H9 (cell line): ENCODE measurements around the gene ASMTL. TPM values are rescaled to one million over a fixed set of nuclear protein-coding genes. Genes with fewer than 3 reads are reported as not detected.
"Not testable (repeated sequence)": the region's sequence is repeated elsewhere in the genome, so short reads cannot be mapped to it uniquely, and the experiment has no call there.

ENCODE experiments used
- DNase-seq: peaks from one replicate; pipeline ENCODE4 v3.0.0-alpha.2; 2017
- H2AFZ ChIP-seq: one replicate; pipeline ENCODE4 v1.6.1; 2013; ENCODE audit warnings: mild to moderate bottlenecking, low read length, control low read depth, moderate library complexity
- H2AK5ac ChIP-seq: 2 replicates; pipeline ENCODE4 v1.6.1; 2013; ENCODE audit warnings: low read length, control low read depth, mixed read lengths; ENCODE audit not compliant: insufficient read length
- H2BK120ac ChIP-seq: one replicate; pipeline ENCODE4 v1.6.1; 2013; ENCODE audit warnings: low read depth, mild to moderate bottlenecking, low read length, control low read depth, inconsistent platforms; ENCODE audit not compliant: poor library complexity, severe bottlenecking
- H2BK12ac ChIP-seq: 2 replicates; pipeline ENCODE4 v1.6.1; 2013; ENCODE audit warnings: low read length, control low read depth, mixed read lengths, low read depth; ENCODE audit not compliant: insufficient read length
- H2BK15ac ChIP-seq: 2 replicates; pipeline ENCODE4 v1.6.1; 2013; ENCODE audit warnings: low read depth, low read length, control low read depth
- H2BK20ac ChIP-seq: one replicate; pipeline ENCODE4 v1.6.1; 2013; ENCODE audit warnings: low read depth, mild to moderate bottlenecking, low read length, control low read depth, inconsistent platforms; ENCODE audit not compliant: poor library complexity, severe bottlenecking
- H2BK5ac ChIP-seq: 2 replicates; pipeline ENCODE4 v1.6.1; 2013; ENCODE audit warnings: low read length, control low read depth, mixed read lengths; ENCODE audit not compliant: insufficient read length
- H3K14ac ChIP-seq: 2 replicates; pipeline ENCODE4 v1.6.1; 2013; ENCODE audit warnings: low read length, control low read depth; ENCODE audit not compliant: insufficient read depth
- H3K18ac ChIP-seq: 2 replicates; pipeline ENCODE4 v1.6.1; 2013; ENCODE audit warnings: low read depth, mild to moderate bottlenecking, mixed read lengths, low read length, control low read depth; ENCODE audit not compliant: insufficient read length
- H3K23ac ChIP-seq: 2 replicates; pipeline ENCODE4 v1.6.1; 2013; ENCODE audit warnings: low read length, control low read depth, mixed read lengths, low read depth; ENCODE audit not compliant: insufficient read length
- H3K23me2 ChIP-seq: 2 replicates; pipeline ENCODE4 v1.6.1; 2013; ENCODE audit warnings: low read depth, mild to moderate bottlenecking, mixed read lengths, low read length, control low read depth; ENCODE audit not compliant: insufficient read length, poor library complexity, severe bottlenecking
- H3K27ac ChIP-seq: 2 replicates; pipeline ENCODE4 v1.5.1; 2013; ENCODE audit warnings: low read length, control low read depth, mixed read lengths, low read depth; ENCODE audit not compliant: insufficient read length
- H3K27me3 ChIP-seq: 2 replicates; pipeline ENCODE4 v1.6.1; 2013; ENCODE audit warnings: low read length, control low read depth, inconsistent platforms; ENCODE audit not compliant: insufficient read depth
- H3K4ac ChIP-seq: 2 replicates; pipeline ENCODE4 v1.6.1; 2013; ENCODE audit warnings: low read depth, mild to moderate bottlenecking, control low read depth, inconsistent platforms, low read length, moderate library complexity
- H3K4me1 ChIP-seq: 2 replicates; pipeline ENCODE4 v1.6.1; 2013; ENCODE audit warnings: low read length, control low read depth, inconsistent platforms; ENCODE audit not compliant: insufficient read depth
- H3K4me2 ChIP-seq: 2 replicates; pipeline ENCODE4 v1.6.1; 2013; ENCODE audit warnings: low read length, control low read depth, mixed read lengths; ENCODE audit not compliant: insufficient read length, insufficient read depth
- H3K56ac ChIP-seq: 2 replicates; pipeline ENCODE4 v1.6.1; 2013; ENCODE audit warnings: low read depth, mild to moderate bottlenecking, mixed read lengths, low read length, control low read depth; ENCODE audit not compliant: insufficient read length
- H3K79me1 ChIP-seq: 2 replicates; pipeline ENCODE4 v1.6.1; 2013; ENCODE audit warnings: low read depth, mild to moderate bottlenecking, moderate library complexity, low read length, control low read depth, inconsistent platforms; ENCODE audit not compliant: insufficient read depth, poor library complexity, severe bottlenecking
- H3K79me2 ChIP-seq: 2 replicates; pipeline ENCODE4 v1.6.1; 2013; ENCODE audit warnings: low read length, control low read depth, inconsistent platforms; ENCODE audit not compliant: insufficient read depth
- H3K9ac ChIP-seq: 2 replicates; pipeline ENCODE4 v1.6.1; 2013; ENCODE audit warnings: low read length, control low read depth, mixed read lengths; ENCODE audit not compliant: insufficient read length; ENCODE audit errors: extremely low read depth
- H3K9me3 ChIP-seq: one replicate; pipeline ENCODE4 v1.6.1; 2013; ENCODE audit warnings: low read depth, low read length, inconsistent platforms; ENCODE audit not compliant: control insufficient read depth
- H3T11ph ChIP-seq: one replicate; pipeline ENCODE4 v1.6.1; 2013; ENCODE audit warnings: mild to moderate bottlenecking, low read length, control low read depth, inconsistent platforms
- H4K20me1 ChIP-seq: one replicate; pipeline ENCODE4 v1.6.1; 2013; ENCODE audit not compliant: control insufficient read depth, insufficient read length, insufficient read depth
- H4K5ac ChIP-seq: 2 replicates; pipeline ENCODE4 v1.6.1; 2013; ENCODE audit warnings: low read depth, mild to moderate bottlenecking, mixed read lengths, low read length, control low read depth; ENCODE audit not compliant: insufficient read length
- H4K8ac ChIP-seq: replicated peaks from 2 replicates; pipeline ENCODE4 v1.6.1; 2013; ENCODE audit warnings: low read length, control low read depth, mixed read lengths, low read depth; ENCODE audit not compliant: insufficient read length
- H4K91ac ChIP-seq: 2 replicates; pipeline ENCODE4 v1.6.1; 2013; ENCODE audit warnings: low read depth, mild to moderate bottlenecking, moderate library complexity, mixed read lengths, low read length, control low read depth; ENCODE audit not compliant: insufficient read length
- H3K27ac Mint-ChIP-seq, 3 experiments: 2 replicates in 2 of 3; 3 replicates in 1 of 3; pipeline ENCODE4 v1.8.0; 2020 to 2021; ENCODE audit warnings: mixed read lengths in 3 of 3, mild to moderate bottlenecking in 1 of 3, moderate library complexity in 1 of 3
- H3K27me3 Mint-ChIP-seq: 2 replicates; pipeline ENCODE4 v1.8.0; 2021; ENCODE audit warnings: low read depth, mild to moderate bottlenecking, moderate library complexity, mixed read lengths
- H3K36me3 Mint-ChIP-seq, 3 experiments: 2 replicates in 2 of 3; 3 replicates in 1 of 3; pipeline ENCODE4 v1.8.0; 2020 to 2021; ENCODE audit warnings: low read depth in 3 of 3, mixed read lengths in 3 of 3; ENCODE audit not compliant: insufficient read depth in 1 of 3
- H3K4me1 Mint-ChIP-seq, 2 experiments: 2 replicates each; pipeline ENCODE4 v1.8.0; 2020; ENCODE audit warnings: mixed read lengths in 2 of 2
- H3K4me3 Mint-ChIP-seq, 2 experiments: 2 replicates in 1 of 2; 3 replicates in 1 of 2; pipeline ENCODE4 v1.8.0; 2020 to 2021; ENCODE audit warnings: mild to moderate bottlenecking in 2 of 2, mixed read lengths in 2 of 2, moderate library complexity in 1 of 2
- H3K9me3 Mint-ChIP-seq, 2 experiments: 2 replicates in 1 of 2; 3 replicates in 1 of 2; pipeline ENCODE4 v1.8.0; 2020; ENCODE audit warnings: mild to moderate bottlenecking in 2 of 2, mixed read lengths in 2 of 2, moderate library complexity in 1 of 2
- WGBS: extraction: QIAGEN DNeasy Blood & Tissue Kit; methylation state at CpG from one replicate; pipeline ENCODE4 v1.1.7; 2013; ENCODE audit warnings: missing lambda C conversion rate, low lambda C conversion rate, mixed read lengths; ENCODE audit not compliant: insufficient read length; ENCODE audit errors: extremely low coverage; 5-methylcytosine and 5-hydroxymethylcytosine counted together
- total RNA-seq: library from RNA; stranded (reverse); gene quantifications from 2 replicates; pipeline ENCODE4 v1.2.1, GENCODE V29; 2021

Gene ASMTL
- total RNA-seq, 1 experiment from 2014 or later = 59.8 TPM

DNA sequence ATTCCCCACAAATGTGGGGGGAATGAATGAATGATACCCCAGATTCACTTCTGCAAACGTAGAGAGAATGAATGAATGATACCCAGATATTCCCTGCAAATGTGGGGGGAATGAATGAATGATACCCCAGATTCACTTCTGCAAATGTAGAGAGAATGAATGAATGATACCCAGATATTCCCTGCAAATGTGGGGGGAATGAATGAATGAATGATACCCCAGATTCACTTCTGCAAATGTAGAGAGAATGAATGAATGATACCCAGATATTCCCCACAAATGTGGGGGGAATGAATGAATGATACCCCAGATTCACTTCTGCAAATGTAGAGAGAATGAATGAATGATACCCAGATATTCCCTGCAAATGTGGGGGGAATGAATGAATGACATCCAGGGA is 38.0 kb upstream of the ASMTL start:
- H2BK12ac ChIP-seq, H4K20me1 ChIP-seq, H3K4me1 ChIP-seq, H3K14ac ChIP-seq, H2BK120ac ChIP-seq, H3K4me2 ChIP-seq, H3K79me2 ChIP-seq, H3K4me1 Mint-ChIP-seq, H4K91ac ChIP-seq, H2AK5ac ChIP-seq, H3T11ph ChIP-seq, H3K23ac ChIP-seq, H2AFZ ChIP-seq, H3K4me3 Mint-ChIP-seq, H2BK15ac ChIP-seq, H3K56ac ChIP-seq, H2BK5ac ChIP-seq, H3K9me3 ChIP-seq, H3K4ac ChIP-seq, H3K23me2 ChIP-seq, H3K27ac ChIP-seq, H3K79me1 ChIP-seq, H3K27ac Mint-ChIP-seq, H4K5ac ChIP-seq, DNase-seq, H2BK20ac ChIP-seq, H4K8ac ChIP-seq, H3K9ac ChIP-seq, H3K36me3 Mint-ChIP-seq, H3K27me3 ChIP-seq, H3K18ac ChIP-seq: not testable (repeated sequence)
- Mint-ChIP-seq H3K9me3 (peaks cover 25 to 26% of the 10 kb centered on the region in 2 experiments), H3K27me3 (peaks cover 11% of the 10 kb centered on the region)
- no CpG with 5 or more reads among the region's 1 CpG for WGBS

DNA sequence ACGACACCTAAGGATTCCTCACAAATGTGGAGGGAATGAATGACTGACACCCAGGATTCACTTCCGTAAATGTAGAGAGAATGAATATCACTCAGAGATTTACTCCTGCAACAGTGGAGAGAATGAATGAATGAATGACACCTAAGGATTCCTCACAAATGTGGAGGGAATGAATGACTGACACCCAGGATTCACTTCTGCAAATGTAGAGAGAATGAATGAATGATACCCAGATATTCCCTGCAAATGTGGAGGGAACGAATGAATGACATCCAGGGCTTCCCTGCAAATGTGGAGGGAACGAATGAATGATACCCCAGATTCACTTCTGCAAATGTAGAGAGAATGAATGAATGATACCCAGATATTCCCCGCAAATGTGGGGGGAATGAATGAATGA is 36.6 kb upstream of the ASMTL start:
- H2AFZ ChIP-seq, H2AK5ac ChIP-seq, H3K27ac Mint-ChIP-seq, H4K91ac ChIP-seq, H2BK15ac ChIP-seq, H3K79me2 ChIP-seq, H3K27me3 ChIP-seq, H3K79me1 ChIP-seq, H3K4me1 Mint-ChIP-seq, H3K18ac ChIP-seq, H3K23me2 ChIP-seq, H3K23ac ChIP-seq, H3K14ac ChIP-seq, H4K8ac ChIP-seq, H4K5ac ChIP-seq, DNase-seq, H2BK12ac ChIP-seq, H3K27ac ChIP-seq, H3K4me3 Mint-ChIP-seq, H2BK20ac ChIP-seq, H3K4me1 ChIP-seq, H3T11ph ChIP-seq, H4K20me1 ChIP-seq, H2BK120ac ChIP-seq, H2BK5ac ChIP-seq, H3K36me3 Mint-ChIP-seq, H3K4ac ChIP-seq, H3K4me2 ChIP-seq, H3K56ac ChIP-seq, H3K9ac ChIP-seq, H3K9me3 ChIP-seq: not testable (repeated sequence)
- whole genome bisulfite sequencing = no CpG with 5 or more reads among the region's 5 CpGs
- Mint-ChIP-seq H3K27me3 (peaks cover 11% of the 10 kb centered on the region), H3K9me3 (peaks cover 25 to 26% of the 10 kb centered on the region in 2 experiments)
